ENCODE results near the gene DNM3.

GRCh38 chr1:172308577-172308976 is 467.3 kb downstream of the DNM3 start:
- TF ChIP-seq, protein P1, sequence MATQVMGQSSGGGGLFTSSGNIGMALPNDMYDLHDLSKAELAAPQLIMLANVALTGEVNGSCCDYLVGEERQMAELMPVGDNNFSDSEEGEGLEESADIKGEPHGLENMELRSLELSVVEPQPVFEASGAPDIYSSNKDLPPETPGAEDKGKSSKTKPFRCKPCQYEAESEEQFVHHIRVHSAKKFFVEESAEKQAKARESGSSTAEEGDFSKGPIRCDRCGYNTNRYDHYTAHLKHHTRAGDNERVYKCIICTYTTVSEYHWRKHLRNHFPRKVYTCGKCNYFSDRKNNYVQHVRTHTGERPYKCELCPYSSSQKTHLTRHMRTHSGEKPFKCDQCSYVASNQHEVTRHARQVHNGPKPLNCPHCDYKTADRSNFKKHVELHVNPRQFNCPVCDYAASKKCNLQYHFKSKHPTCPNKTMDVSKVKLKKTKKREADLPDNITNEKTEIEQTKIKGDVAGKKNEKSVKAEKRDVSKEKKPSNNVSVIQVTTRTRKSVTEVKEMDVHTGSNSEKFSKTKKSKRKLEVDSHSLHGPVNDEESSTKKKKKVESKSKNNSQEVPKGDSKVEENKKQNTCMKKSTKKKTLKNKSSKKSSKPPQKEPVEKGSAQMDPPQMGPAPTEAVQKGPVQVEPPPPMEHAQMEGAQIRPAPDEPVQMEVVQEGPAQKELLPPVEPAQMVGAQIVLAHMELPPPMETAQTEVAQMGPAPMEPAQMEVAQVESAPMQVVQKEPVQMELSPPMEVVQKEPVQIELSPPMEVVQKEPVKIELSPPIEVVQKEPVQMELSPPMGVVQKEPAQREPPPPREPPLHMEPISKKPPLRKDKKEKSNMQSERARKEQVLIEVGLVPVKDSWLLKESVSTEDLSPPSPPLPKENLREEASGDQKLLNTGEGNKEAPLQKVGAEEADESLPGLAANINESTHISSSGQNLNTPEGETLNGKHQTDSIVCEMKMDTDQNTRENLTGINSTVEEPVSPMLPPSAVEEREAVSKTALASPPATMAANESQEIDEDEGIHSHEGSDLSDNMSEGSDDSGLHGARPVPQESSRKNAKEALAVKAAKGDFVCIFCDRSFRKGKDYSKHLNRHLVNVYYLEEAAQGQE (IDR thresholded peaks at IDR 0.05; ENCODE audit: low read depth, low read length) = no peak
- TF ChIP-seq CTCF (IDR thresholded peaks at IDR 0.05) = no peak
- no peak for TF ChIP-seq YY1 (IDR thresholded peaks at IDR 0.05; ENCODE audit: low read depth)
- no peak for TF ChIP-seq IRF3 (IDR thresholded peaks at IDR 0.05; ENCODE audit: low read depth, low read length)
- TF ChIP-seq RAD21 (IDR thresholded peaks at IDR 0.05; ENCODE audit: low read length) = no peak
- TF ChIP-seq POLR2AphosphoS5 (IDR thresholded peaks at IDR 0.05; ENCODE audit: low read depth, low read length) = no peak
